ENCODE results near the gene DPY19L1.
"Not testable (repeated sequence)": the region's sequence is repeated elsewhere in the genome, so short reads cannot be mapped to it uniquely, and the experiment has no call there.

GRCh38 chr7:34883855-34884254 lies 153.4 kb downstream of the DPY19L1 start:
- TF ChIP-seq EZH2 (IDR thresholded peaks at IDR 0.05; ENCODE audit: low read length, unreplicated experiment); CTCF (conservative IDR thresholded peaks at IDR 0.05; ENCODE audit: low read depth, low read length): not testable (repeated sequence)
